Mucosa of rectum (tissue), 2 donors: Measurements from ENCODE around the gene ARHGEF7.
A peak's percentile ranks its signal among the peaks of the same experiment; 100 is the strongest.
"Not testable (repeated sequence)": the region's sequence is repeated elsewhere in the genome, so short reads cannot be mapped to it uniquely, and the experiment has no call there.

ENCODE experiments used
- H3K27ac ChIP-seq, 2 donors: one replicate each; pipeline ENCODE4 v1.7.0; 2013; ENCODE audit warnings: inconsistent platforms in 2 of 2, low read depth in 2 of 2, low read length in 2 of 2
- H3K27me3 ChIP-seq, 2 donors: one replicate each; pipeline ENCODE4 v1.7.0; 2013; ENCODE audit warnings: low read length in 2 of 2; ENCODE audit not compliant: control insufficient read depth in 2 of 2, insufficient read depth in 2 of 2
- H3K36me3 ChIP-seq, 2 donors: one replicate each; pipeline ENCODE4 v1.7.0; 2013; ENCODE audit warnings: low read length in 2 of 2; ENCODE audit not compliant: control insufficient read depth in 2 of 2, insufficient read depth in 2 of 2
- H3K4me1 ChIP-seq, 2 donors: one replicate each; pipeline ENCODE4 v1.7.0; 2013; ENCODE audit warnings: low read length in 2 of 2, mild to moderate bottlenecking in 1 of 2; ENCODE audit not compliant: control insufficient read depth in 2 of 2, insufficient read depth in 2 of 2
- H3K4me3 ChIP-seq, 2 donors: one replicate each; pipeline ENCODE4 v1.7.0; 2013; ENCODE audit warnings: low read length in 2 of 2
- H3K9ac ChIP-seq, 2 donors: one replicate each; pipeline ENCODE4 v1.7.0; 2013; ENCODE audit warnings: low read length in 2 of 2, low read depth in 1 of 2, mild to moderate bottlenecking in 1 of 2
- H3K9me3 ChIP-seq, 2 donors: one replicate each; pipeline ENCODE4 v1.7.0; 2013; ENCODE audit warnings: low read length in 2 of 2; ENCODE audit not compliant: control insufficient read depth in 2 of 2
- donor health status: healthy.
- donor health status: Normal muscosa, but diverticular disease.

The ARHGEF7 gene, protein sequence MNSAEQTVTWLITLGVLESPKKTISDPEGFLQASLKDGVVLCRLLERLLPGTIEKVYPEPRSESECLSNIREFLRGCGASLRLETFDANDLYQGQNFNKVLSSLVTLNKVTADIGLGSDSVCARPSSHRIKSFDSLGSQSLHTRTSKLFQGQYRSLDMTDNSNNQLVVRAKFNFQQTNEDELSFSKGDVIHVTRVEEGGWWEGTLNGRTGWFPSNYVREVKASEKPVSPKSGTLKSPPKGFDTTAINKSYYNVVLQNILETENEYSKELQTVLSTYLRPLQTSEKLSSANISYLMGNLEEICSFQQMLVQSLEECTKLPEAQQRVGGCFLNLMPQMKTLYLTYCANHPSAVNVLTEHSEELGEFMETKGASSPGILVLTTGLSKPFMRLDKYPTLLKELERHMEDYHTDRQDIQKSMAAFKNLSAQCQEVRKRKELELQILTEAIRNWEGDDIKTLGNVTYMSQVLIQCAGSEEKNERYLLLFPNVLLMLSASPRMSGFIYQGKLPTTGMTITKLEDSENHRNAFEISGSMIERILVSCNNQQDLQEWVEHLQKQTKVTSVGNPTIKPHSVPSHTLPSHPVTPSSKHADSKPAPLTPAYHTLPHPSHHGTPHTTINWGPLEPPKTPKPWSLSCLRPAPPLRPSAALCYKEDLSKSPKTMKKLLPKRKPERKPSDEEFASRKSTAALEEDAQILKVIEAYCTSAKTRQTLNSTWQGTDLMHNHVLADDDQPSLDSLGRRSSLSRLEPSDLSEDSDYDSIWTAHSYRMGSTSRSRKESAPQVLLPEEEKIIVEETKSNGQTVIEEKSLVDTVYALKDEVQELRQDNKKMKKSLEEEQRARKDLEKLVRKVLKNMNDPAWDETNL

DNA sequence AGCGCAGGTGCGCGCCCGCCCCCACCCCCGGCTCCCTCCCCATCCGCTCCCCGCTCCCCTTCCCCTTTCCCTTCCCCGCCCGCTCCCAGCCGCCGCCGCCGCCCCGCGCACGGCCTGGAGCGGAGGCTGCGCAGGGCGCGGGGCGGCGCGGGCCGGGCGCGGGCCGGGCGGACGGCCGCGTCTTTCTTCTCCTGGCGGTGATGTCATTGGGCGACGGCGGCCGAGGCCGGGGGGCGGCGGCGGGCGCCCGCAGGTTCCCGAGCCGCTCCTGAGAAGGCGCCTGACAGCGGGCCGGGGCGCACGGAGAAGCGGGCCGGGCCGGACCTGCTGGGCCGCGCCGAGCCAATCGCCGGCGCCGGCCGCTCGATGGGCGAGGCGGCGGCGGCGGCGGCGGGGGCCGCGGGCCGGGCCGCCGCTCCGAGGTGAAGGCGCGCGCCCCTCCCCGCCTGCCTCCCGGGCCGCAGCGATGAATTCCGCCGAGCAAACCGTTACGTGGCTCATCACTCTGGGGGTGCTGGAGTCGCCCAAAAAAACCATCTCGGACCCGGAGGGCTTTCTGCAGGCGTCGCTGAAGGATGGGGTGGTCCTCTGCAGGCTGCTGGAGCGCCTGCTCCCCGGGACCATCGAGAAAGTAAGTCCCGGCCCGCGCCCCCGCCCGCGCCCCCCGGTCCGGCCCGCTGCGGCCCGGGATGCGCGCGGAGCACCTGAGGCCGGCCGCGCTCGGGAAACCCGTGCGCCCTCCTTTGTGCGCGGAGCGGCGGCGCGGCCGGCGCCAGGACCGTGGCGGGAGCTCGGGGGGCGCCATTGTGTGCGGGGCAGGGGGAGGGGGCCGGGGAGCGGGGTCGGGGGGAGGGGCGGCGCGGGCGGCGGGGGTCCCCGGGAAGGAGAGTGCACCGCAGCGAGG, at the start of gene ARHGEF7:
Gene ARHGEF7 (plus strand): TSS at position 250 of the 904 bp plus-strand sequence. CDS start 217 bp downstream, at position 467.
- Histone ChIP-seq H3K9ac (peak within 1 kb of the TSS in 1 of 2 donors; percentile 47), H3K4me1 (peaks cover 2 to 4% of the 10 kb centered on the region in 2 donors), H3K36me3 (no peaks in the 10 kb centered on the region), H3K4me3 (peak within 1 kb of the TSS; percentile 56 to 75), H3K27me3 (peaks cover 41 to 43% of the 10 kb centered on the region in 2 donors), H3K9me3 (no peaks in the 10 kb centered on the region), H3K27ac (peak within 1 kb of the TSS in 1 of 2 donors; percentile 23)

DNA sequence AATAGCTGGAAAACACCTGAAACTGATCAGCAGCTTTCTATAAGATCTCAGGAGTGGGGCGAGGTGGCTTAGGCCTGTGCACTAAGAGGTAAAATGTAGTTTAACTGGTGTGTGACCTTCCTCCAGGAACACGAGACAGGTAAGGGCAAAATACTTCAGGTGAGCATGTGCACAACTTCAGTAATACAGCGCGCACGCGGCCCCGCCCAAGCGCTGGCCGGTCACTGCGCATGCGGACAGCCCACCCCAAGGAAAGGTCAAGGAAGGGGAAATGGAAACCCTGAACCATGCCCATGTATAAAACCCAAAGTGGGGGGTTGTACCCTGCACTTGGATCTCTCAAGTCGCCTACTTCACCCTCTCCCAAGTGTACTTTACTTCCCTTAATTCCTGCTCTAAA, 49.4 kb upstream of the ARHGEF7 start:
- H3K9ac ChIP-seq: no peak overlapping the region
- peaks cover 11% of the 10 kb centered on the region in 2 donors for H3K27me3 ChIP-seq
- H3K27ac ChIP-seq: no peak overlapping the region
- no peaks in the 10 kb centered on the region for H3K36me3 ChIP-seq
- no peak overlapping the region for H3K4me3 ChIP-seq
- no peaks in the 10 kb centered on the region for H3K9me3 ChIP-seq
- H3K4me1 ChIP-seq: no peaks in the 10 kb centered on the region

DNA sequence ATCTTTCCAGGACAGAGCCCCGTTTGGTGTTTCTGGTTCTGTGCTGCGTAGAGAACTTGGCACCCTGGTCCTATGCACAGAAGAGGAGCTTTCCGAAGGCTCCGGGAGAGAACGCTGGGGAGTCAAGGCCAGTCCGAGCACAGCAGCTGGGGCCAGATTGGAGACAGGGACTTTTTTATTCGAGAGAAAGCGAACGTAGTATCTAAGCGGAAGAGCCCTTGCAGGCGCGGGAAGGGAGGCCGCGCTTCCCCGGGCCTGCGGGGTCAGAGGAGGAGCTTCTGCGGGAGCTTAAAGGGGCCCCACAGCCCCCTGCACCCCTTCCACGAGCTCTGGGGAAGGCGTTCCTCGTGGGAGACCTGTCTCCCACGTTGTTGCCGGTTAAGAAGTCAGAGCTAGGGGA, 48.6 kb upstream of the ARHGEF7 start:
- peak overlapping the region in 1 of 2 donors; percentile 16 for H3K27ac ChIP-seq

DNA sequence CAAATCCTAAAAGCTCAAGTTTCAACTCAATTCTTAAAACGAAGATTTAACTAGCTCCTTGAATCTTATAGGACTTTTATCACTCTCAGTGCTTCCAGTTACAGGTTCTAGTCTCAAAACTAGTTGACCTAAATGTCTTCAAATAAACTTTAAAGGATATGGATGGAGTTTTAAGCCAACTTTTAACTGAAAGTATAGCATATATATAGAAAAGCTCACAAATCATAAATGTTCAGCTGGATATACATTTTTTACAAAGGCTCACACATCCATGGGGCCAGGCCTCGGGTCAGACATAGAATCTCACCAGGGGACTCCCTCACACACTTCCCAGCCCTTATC, 47.1 kb upstream of the ARHGEF7 start:
- no peaks in the 10 kb centered on the region for H3K9me3 ChIP-seq
- H3K4me1 ChIP-seq: no peaks in the 10 kb centered on the region
- H3K9ac ChIP-seq: no peak overlapping the region
- peaks cover 11% of the 10 kb centered on the region in 2 donors for H3K27me3 ChIP-seq
- H3K36me3 ChIP-seq: no peaks in the 10 kb centered on the region
- no peak overlapping the region for H3K27ac ChIP-seq
- H3K4me3 ChIP-seq: peak overlapping the region; percentile 74

More for the DNA sequence above, 48.6 kb upstream of the ARHGEF7 start:
- H3K36me3 ChIP-seq: no peaks in the 10 kb centered on the region
- peak overlapping the region in 1 of 2 donors; percentile 15 for H3K9ac ChIP-seq
- peak overlapping the region in 1 of 2 donors; percentile 26 for H3K4me3 ChIP-seq
- H3K27me3 ChIP-seq: peaks cover 11% of the 10 kb centered on the region in 2 donors
- H3K9me3 ChIP-seq: no peaks in the 10 kb centered on the region
- no peaks in the 10 kb centered on the region for H3K4me1 ChIP-seq

DNA sequence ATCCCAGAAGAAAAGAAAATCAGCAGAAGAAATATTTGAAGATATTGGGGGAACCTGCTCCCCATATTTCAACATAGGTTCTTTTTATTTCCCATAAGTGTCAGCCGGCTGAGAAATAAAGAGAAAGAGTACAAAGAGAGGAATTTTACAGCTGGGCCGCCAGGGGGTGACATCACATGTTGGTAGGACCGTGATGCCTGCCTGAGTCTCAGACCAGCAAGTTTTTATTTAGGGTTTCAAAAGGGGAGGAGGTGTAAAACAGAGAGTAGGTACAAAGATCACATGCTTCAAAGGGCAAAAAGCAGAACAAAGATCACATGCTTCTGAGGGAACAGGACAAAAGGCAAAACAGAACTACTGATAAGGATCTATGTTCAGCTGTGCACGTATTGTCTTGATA, 44.0 kb upstream of the ARHGEF7 start:
- not testable (repeated sequence) for H3K9me3 ChIP-seq, H3K36me3 ChIP-seq, H3K4me1 ChIP-seq, H3K27me3 ChIP-seq, H3K9ac ChIP-seq, H3K27ac ChIP-seq, H3K4me3 ChIP-seq

DNA sequence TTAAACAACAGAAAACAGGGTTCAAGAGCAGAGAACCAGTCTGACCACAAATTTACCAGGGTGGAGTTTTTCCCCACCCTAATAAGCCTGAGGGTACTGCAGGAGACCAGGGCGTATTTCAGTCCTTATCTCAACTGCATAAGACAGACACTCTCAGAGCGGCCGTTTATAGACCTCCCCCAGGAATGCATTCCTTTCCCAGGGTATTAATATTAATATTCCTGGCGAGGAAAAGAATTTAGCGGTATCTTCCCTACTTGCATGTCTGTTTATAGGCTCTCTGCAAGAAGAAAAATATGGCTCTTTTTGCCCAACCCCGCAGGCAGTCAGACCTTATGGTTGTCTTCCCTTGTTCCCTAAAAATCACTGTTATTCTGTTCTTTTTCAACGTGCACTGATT, 43.6 kb upstream of the ARHGEF7 start:
- H3K27ac ChIP-seq, H3K4me3 ChIP-seq: not testable (repeated sequence)

DNA sequence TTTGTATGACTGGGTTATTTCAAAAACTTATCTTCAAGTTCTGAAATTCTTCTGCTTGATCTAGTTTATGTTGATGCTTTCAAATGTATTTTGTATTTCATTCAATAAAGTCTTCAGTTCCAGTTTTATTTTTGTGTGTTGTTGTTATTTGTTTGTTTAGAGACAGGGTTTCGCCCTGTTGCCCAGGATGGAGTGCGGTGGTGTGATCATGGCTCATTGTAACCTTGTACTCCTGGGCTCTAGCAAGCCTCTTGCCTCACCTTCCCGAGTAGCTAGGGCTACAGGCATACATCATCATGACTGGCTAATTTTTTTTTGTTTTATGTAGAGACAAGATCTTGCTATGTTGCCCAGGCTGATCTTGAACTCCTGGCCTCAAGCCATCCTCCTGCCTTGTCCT, 40.3 kb upstream of the ARHGEF7 start:
- Histone ChIP-seq H3K27ac (no peak overlapping the region), H3K27me3 (no peaks in the 10 kb centered on the region), H3K4me3 (no peak overlapping the region), H3K9me3 (no peaks in the 10 kb centered on the region), H3K9ac (no peak overlapping the region), H3K4me1 (no peaks in the 10 kb centered on the region), H3K36me3 (no peaks in the 10 kb centered on the region)

More for the DNA sequence above, 43.6 kb upstream of the ARHGEF7 start:
- not testable (repeated sequence) for H3K27me3 ChIP-seq, H3K36me3 ChIP-seq, H3K9me3 ChIP-seq, H3K9ac ChIP-seq, H3K4me1 ChIP-seq

DNA sequence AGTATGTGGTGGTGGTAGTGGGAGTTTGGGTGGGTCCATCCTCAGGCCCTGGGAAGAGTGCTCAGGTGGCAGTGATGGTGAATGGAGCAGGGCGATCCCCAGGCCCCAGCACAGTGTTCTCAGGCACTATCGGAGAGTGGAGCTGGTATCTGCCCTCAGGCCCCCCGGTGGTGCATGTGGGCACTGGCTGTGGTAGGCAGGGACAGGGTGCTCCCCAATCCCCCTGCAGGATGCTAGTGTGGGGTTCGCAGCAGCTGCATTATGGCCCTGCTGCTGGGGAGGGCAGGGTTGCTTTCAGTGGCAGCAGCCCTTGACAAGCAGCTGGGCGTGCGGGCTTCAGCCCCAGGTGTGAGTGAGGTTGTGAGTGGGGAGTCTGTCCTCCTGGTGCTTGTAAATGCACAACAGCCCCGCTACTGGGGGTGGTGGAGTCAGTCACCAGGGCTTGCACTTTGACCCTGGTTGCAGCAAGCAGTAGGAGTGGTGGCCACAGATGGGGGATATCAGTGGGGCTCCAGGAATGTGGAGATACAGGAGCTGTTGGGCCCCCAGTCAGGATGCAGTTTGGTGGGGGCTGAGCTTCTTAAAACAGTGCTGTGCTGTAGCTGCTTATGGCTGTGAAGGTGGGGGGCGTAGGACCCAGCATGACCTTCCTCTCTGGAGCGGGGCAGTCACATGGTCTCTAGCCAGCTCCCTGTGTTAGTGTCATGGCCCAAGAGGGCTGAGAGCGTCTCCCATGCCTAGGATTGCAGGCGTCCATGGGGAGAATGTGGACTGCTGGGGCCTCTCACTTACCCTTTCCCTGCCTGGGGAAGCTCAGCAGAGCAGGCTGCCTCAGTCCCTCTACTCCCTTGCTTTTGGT, 38.7 kb upstream of the ARHGEF7 start:
- no peaks in the 10 kb centered on the region for H3K9me3 ChIP-seq
- no peaks in the 10 kb centered on the region for H3K36me3 ChIP-seq
- no peak overlapping the region for H3K9ac ChIP-seq
- H3K4me3 ChIP-seq: no peak overlapping the region
- H3K27me3 ChIP-seq: no peaks in the 10 kb centered on the region
- no peaks in the 10 kb centered on the region for H3K4me1 ChIP-seq
- H3K27ac ChIP-seq: no peak overlapping the region

DNA sequence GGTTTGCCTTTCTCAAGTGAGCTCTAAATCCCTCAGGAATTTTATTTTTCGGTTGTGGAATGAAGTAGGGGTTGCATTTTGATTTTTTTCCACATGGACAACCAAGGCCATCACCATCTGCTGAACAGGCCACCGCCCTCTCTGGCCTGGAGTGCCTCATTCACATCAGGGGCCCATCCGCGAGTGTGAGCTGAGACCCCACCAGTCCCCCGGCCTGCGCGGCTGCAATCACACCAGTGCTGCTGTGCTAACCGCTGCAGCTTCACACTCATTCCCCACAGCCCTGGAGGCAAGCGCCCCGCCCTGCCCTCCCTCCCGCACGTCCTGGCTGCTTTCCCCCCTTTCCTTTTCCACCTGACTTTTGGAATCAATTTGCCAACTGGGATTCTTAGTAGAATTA, 35.7 kb upstream of the ARHGEF7 start:
- Histone ChIP-seq H3K4me3 (no peak overlapping the region), H3K27me3 (no peaks in the 10 kb centered on the region), H3K9ac (no peak overlapping the region), H3K4me1 (no peaks in the 10 kb centered on the region), H3K27ac (no peak overlapping the region), H3K9me3 (no peaks in the 10 kb centered on the region), H3K36me3 (no peaks in the 10 kb centered on the region)
